Endometrium (tissue), 2 donors: ENCODE measurements around the gene GRM5.
"Not testable (repeated sequence)": the region's sequence is repeated elsewhere in the genome, so short reads cannot be mapped to it uniquely, and the experiment has no call there.

Experiments used
- FAIRE-seq: peaks from 2 replicates; lab custom pipeline; 2012; peaks lifted over from hg19 to GRCh38; lab: Jason Lieb, UNC
- donor health status: control.
- donor health status: control.

GRM5 gene

GRCh38 chr11:88489030-88489429, 576.8 kb downstream of the GRM5 start:
- no peak for FAIRE-seq

- no peak for FAIRE-seq
These were observed 578.1 kb downstream of the GRM5 start for GRCh38 chr11:88487646-88488045.

- FAIRE-seq, result no peak
These were observed 580.7 kb downstream of the GRM5 start for GRCh38 chr11:88484873-88485621.

- no peak for FAIRE-seq
These were observed 582.9 kb downstream of the GRM5 start for GRCh38 chr11:88482871-88483301.

GRCh38 chr11:88480223-88480622, 585.6 kb downstream of the GRM5 start:
- peak; percentile 95 for FAIRE-seq

GRCh38 chr11:88478136-88478815, 587.5 kb downstream of the GRM5 start:
- no peak for FAIRE-seq

- FAIRE-seq, result no peak
These were observed 589.8 kb downstream of the GRM5 start for GRCh38 chr11:88475991-88476418.

- FAIRE-seq, result no peak
These were observed 591.1 kb downstream of the GRM5 start for GRCh38 chr11:88474655-88475054.

- FAIRE-seq, result no peak
These were observed 596.1 kb downstream of the GRM5 start for GRCh38 chr11:88469561-88470225.

GRCh38 chr11:88464528-88464927, 601.3 kb downstream of the GRM5 start:
- FAIRE-seq, result no peak

GRCh38 chr11:88463301-88463700, 602.5 kb downstream of the GRM5 start:
- not testable (repeated sequence) for FAIRE-seq

- FAIRE-seq, result not testable (repeated sequence)
These were observed 607.7 kb downstream of the GRM5 start for GRCh38 chr11:88458047-88458446.

- no peak for FAIRE-seq
These were observed 609.8 kb downstream of the GRM5 start for GRCh38 chr11:88455974-88456373.

GRCh38 chr11:88454881-88455280, 610.9 kb downstream of the GRM5 start:
- no peak for FAIRE-seq
